Measurements from ENCODE around the gene MIR17HG.
"Not testable (repeated sequence)": the region's sequence is repeated elsewhere in the genome, so short reads cannot be mapped to it uniquely, and the experiment has no call there.

The MIR17HG gene

DNA sequence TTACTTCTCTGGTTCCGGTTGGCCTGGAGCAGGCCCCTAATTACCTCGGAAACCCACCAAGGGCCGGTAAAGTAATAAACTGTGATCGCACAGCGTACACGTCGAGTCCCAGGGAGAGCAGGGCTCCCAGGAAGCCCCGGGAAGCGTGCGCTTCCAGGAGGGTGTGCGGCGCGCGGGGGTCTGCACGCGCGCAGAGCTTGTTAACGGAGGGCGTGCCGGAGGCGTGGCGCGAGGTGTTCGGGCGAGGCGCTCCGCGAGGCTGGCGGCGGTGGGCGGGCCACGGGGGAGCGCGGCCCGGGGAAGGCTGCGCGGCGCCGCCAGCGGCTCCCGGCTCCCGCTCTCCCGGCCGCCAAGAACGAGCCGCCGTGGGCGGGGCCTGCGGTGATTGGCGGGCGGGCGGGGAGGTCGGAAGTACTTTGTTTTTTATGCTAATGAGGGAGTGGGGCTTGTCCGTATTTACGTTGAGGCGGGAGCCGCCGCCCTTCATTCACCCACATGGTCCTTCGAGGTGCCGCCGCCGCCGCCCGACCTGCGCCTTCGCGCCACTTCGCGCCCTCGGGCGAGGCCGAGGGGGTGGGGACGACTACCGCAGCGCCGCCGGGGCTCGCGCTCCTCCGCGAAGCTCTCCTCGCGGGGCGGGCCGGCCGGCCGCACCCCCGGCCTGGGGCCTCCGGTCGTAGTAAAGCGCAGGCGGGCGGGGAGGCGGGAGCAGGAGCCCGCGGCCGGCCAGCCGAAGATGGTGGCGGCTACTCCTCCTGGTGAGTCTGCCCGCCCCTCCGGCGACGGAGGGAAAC, at the start of gene MIR17HG:
MIR17HG (plus strand) TSS at position 486 of the 794 bp plus-strand sequence.
- peak; percentile 90 for DNase-seq

DNA sequence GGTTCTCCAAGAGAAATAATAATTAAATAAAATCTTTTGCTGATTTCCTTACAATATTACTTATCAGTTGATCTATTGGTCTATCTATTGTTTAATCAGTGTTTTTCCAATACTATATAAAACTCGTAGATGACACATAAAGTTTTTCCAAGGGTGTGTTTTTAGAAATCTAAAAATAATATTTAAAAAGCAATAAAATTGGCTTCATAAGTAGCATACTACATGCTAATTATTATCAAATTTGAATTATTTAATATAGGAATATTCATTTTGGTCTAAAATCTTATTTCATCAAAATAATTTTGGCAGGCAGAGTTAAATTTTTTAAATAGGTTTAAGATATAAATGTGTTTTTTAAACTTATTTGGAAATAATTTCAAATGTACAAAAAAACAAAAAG, 49.4 kb upstream of the MIR17HG start:
- DNase-seq = no peak

DNA sequence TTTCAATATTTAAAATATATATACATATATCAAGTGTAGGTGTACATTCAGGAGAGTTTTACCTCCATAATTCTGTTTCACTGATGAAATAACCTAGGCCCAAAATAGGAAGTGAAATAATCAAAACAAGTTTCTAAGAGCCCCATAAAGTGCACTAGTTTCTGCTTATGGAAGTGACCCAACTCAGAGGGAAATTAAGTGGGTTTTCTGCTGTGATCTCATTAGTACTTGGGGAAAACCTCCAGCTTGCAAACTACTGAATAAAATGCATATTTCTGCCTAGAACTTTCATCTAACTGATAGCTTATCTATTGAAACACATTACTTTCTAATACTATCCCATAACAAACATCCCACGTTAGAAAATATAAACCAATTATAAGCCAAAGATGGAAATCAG, 45.4 kb upstream of the MIR17HG start:
- DNase-seq = no peak

DNA sequence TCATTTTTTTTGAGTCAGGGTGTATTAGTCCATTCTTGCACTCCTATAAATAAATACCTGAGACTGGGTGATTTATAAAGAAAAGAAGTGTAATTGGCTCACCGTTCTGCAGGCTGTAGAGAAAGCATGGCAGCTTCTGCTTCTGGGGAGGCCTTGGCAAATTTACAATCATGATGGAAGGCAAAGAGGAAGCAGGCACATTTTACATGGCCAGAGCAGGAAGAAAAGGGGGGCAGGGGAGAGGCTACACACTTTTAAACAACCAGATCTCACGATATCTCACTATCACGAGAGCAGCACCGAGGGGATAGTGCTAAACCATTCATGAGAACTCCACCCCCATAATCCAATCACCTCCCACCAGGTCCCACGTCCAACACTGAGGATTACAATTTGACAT, 44.5 kb upstream of the MIR17HG start:
- no peak for DNase-seq

DNA sequence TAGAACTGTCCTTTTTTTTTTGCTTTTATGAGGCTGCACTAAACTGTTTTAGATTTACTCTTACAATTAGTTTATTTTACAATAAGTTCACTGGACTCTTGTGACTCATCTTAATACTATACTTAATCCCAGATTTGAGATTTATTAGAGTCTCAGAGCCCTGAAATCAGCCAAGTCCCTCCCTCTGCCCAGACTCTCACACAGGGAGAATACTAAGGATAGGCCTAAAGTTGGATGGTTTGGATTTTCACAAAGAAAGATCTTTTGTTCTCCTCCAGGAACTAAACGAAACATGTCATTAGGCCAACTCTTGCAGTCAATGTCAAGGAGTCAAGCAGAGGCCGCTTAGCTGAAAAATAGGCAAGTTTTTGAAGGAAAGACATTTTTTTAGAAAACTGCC, 42.7 kb upstream of the MIR17HG start:
- no peak for DNase-seq

DNA sequence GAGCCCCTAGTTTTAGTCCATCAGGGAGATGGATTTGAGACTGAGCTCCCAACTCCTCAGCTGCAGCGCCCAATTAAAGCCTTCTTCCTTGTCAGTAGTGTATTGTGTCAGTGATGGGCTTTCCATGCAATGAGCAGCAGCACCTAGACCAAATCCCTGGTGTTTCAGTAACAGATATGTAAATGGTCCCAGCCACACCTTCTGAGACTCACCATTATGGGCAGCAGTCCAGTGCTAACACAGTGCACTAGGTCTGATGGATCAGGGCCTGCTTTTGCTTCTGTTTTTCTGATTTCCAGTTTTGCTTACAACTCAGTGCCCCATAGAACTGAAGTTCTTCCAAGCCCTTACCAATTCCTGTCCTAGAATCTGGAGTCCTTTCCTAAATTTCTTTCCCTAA, 41.8 kb upstream of the MIR17HG start:
- no peak for DNase-seq

DNA sequence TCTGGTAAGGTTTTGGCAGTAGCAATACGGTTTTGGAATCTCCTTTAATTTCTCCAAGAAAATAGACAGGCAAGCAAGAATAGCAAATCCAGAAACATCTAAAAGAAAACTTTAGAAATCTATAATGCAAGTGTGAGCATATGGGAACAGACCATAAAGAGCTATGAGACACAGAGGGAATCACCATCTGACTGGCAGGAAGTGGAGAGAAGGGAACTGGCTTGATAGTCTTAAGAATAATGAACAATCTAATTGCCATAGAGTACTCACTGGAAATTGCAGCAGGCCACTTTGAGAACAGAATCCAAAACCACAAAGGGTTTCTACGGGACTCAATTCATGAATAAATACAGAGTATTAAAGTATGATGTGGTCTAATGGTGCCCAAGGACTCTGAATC, 39.6 kb upstream of the MIR17HG start:
- no peak for DNase-seq

DNA sequence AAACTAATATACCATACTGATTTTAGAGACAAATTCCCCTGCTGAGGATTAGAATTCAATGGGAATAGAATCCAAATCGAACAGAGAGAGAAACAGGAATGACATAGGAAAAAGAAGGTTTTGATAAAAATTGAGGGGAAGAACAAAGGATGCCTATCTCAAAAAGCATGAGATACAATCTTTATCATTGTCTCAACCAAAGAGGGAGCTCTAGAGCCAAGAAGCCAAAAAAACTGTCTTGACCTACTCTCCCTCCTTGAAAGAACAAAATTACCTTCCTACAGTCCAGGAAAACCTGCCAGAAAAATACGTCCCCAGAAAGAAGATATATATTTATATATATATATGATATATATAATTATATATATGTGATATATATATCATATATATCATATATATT, 39.2 kb upstream of the MIR17HG start:
- DNase-seq = no peak

DNA sequence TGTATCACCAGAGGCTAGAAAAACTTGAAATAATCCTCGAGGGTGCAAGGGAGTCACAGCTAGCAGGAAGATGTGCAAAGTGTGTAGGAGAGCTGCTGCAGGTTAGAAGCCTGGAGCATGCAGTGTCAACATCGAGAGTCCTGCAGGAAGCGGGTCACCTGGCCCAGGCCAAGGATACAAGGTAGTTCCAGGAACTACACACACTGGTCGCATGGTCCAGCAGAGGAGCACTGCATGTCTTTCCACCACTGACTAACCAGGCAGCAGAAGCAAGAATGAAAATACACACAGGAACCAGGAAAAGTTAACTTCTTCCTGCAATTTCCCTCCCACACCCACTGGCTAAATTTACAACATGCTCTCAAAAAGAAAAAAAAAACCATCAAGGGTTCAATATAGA, 36.0 kb upstream of the MIR17HG start:
- DNase-seq = no peak

DNA sequence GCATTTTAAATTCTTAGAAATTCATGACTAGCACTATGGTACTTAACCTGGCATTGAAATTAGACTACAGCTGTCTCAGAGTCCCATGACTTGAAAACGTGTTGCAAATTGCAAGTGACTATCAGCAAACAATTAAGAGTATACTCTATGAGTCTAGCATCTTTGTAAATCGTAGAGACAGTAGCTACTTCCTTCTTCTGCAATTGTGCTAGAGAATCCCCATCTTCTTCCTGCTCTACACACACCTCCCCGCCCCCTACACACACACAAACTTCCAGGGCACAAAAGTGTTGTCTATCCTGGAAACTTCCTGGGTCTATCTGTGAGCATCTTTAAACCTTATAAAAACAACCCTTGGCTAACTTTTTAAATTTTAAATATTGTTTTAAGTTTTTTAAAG, 35.2 kb upstream of the MIR17HG start:
- no peak for DNase-seq

DNA sequence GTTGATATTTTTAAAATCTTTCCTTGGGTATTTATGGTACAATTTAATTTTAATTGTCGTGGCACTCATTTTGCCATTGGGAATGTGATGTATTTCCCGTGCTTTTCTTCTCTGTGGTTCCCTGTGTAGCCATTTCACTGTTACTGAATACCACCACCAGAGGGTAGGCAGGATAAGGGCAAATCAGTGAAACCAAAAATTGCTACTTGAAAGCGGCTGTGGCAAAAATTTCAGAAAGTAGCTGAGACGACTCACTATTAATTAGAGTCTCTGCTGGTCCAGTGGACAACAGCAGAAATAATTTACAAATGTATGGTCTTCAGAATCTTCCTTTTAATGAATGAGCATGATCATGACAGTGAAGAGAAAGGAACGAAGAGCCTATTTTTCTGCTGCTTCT, 34.4 kb upstream of the MIR17HG start:
- no peak for DNase-seq

DNA sequence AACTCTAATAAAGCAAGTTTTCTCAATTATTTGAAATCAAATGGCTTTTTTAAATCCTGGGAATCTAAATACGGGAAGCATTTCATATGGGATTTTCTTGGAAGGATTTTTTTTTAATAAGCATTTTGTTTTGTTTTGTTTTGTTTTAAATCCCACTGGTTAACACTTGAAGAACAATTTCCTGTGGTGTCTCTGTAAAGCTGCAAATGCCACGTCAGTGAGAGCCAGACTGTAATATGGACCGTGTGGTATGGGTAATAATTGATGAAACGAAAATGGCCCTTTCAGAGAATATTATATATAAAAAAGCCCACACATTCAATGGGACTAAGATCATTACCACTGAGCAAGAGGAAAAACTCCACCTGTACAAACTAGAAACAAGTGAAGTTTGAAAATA, 33.9 kb upstream of the MIR17HG start:
- DNase-seq = no peak

DNA sequence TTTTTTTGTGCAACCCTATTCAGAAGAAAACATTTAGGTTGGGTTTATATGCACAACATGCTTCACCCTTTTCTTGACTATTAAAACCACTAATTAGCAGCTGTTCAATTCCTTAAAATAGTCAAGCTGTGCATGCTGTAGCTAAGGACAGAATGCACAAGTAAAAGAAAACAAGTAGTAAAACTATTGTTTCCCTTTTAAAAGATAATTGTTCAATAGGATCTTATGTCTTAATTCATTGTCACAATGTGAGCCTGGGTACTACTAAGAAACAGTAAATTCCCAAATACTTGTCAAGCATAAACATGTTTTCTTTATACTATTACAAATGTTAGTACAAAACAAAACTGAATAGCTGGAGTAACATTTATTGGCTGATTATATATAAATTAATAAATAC, 32.6 kb upstream of the MIR17HG start:
- no peak for DNase-seq

DNA sequence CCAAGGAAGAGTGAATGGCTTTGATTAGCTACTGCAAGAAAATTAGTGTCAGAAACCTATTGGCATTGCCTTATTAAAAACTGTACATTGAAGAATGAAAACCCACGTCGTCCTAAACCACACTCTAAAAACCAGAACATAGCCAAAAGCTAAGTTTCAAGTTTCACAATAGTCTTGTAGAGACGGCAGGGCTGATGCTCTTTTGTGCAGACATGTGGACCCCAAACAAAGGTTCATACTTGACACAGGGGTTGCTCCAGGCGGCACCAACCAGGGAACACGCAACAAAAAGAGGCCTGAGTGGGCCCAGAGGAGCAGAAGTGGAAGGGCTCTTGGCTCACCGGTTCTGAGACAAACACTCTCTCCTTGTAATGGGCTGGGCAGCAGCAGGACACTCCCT, 28.6 kb upstream of the MIR17HG start:
- no peak for DNase-seq

DNA sequence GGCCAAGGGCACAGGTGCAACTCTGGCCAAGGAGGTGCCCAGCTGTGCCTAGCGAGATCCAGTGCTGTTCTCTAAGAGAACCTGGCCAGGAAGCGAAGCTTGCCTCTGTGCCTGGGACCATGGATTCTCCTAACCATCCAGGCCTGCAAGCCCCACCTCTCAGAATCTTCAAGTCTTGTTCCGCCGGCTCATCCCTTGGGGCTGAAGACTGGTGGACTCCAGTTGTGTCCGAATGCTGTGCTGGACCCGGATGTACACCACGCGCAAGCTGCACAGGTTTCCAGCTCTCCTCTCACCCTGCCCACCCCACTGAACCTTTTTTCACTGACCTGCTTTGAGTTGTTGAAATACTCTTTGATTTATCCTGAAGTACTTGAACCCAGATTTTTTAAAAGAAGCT, 27.5 kb upstream of the MIR17HG start:
- no peak for DNase-seq

DNA sequence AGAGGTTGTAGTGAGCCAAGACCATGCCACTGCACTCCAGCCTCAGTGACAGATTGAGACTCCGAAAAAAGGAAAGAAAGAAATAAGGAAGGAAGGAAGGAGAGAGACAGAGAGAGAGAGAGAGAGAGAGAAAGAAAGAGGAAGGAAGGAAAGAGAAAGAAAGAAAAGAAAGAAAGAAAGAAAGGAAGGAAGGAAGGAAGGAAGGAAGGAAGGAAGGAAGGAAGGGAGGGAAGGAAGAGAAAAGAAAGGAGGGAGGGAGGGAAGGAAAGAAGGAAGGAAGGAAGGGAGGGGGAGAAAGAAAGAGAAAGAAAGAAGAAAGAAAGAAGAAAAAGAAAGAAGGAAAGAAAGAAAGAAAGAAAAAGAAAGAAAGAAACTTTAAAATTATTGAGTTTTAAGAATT, 26.5 kb upstream of the MIR17HG start:
- DNase-seq = not testable (repeated sequence)

DNA sequence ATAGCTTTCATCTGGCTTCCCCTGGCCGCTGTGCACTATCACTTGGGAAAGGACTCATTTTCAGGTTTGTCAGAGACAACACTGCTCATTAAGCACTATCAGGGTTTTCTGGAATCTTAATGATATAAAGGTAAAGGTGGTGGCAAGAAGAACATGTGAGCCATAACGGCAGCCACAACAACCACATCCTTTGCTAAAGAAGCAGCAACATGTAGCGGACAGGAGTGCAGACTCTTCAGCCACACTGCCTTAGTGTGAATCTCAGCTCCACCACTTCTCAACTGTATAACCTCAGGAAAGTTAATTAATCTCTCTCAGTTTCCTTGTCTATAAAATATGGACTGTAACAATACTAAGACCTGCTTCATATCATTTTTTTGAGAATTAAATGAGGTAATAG, 24.1 kb upstream of the MIR17HG start:
- no peak for DNase-seq

DNA sequence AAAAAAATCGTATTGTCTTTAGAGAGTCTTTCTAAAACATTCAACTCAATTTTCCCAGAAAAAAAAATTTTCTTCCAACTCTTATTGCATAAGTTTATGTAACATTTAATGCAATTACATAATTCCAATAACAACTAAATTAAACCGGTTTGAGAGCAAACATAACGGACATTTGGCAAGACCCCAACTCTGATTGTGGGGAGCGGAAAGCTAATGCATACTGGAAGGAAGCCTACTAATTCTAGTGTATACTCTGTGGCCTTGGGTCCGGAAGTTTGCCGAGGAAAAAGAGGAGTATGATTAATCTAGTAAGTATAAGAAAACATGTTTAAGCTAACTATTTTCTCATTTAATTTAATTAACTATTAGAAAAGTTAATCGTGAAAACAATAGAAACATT, 21.3 kb upstream of the MIR17HG start:
- no peak for DNase-seq

DNA sequence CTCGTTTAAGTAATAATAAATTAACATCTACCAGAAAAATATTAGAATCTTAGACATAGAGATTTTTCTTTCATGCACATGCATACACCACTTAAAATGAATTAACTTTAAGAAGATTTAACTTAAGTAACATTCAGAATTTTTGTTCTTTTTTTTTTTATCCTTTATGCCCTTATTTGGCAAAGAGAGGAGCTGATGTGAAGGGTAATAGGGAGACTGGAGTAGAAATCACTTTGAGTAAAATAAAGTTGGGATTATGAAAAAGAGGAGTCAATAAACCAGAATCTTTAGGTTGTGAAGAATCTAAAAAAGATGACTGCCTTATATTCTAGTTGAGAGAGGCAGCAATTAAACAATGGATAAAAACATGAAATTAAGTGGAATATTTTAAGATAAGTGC, 18.8 kb upstream of the MIR17HG start:
- DNase-seq = no peak

DNA sequence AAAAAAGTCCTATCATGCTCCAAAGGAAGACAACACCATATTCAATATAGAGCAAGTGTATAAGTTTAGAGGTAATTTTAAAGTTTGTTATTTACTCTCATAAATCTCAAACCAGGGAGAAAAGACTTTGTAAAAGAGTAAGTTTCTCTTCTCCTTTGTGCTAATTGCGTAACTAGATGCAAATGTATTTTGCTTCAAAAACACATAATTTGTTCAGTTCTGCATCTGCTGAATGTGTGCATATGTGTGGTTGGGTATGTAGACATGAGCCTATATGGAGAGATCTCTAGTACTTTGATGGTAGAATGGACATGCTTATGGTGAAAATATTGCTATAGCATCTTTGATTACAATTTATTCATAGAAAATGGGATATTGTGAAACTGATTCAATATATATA, 17.8 kb upstream of the MIR17HG start:
- DNase-seq = no peak

DNA sequence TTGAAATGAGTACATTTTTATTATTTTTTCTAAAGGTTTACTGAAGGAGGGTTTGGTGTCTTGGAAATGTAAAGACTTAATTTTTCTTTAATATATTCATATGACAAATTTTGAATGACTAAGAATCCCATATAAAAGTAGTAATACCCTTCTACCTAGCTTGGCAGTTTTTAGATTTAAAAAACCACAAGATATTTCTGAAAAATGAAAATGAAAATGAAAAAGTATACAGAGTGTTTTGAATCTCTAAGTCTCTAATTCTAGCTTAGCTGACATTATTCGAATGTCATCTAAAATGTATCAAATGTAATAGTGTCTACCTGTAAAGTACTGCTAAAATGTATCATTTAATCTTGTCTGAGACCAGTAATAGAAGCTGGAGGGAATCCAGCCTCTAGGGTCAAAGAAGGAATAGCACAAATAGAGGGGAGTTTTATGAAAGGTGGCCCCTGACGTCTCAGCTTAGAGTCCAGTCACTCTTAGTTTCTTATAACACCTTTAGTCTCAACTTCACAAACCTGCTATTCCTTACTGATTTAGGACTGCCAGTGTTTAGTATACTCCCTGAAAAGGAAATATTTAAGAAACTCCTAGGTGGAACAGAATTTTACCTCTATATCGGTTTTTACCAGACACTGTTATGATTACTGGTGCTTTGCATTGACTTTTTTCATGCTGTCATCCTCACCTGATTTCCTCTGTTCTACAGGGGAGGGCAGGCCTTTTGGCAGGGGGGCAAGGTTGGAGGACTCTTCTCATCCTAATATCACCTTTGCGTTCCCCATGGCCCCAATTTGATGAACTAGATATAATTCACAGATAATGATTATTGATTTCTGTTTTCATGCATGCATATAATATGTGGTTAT, 16.2 kb upstream of the MIR17HG start:
- no peak for DNase-seq

DNA sequence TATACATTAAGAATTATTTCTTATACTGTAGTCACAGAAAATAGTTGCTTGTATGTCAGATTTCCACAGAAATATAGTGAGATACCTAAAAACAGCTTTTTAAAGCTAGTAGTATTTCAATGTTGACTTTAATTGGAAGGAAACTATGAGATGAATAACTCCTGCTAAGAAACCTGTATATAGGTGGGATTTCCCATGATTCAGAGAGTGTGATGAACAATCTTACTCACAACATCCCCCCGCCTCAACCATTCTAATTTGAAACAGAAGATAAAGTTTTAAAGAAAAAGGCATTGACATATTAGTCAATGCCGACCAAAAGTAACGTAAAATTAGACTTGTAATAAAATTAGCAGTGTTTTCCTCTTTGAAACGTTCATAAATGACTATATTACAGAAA, 1.4 kb upstream of the MIR17HG start:
- no peak for DNase-seq

DNA sequence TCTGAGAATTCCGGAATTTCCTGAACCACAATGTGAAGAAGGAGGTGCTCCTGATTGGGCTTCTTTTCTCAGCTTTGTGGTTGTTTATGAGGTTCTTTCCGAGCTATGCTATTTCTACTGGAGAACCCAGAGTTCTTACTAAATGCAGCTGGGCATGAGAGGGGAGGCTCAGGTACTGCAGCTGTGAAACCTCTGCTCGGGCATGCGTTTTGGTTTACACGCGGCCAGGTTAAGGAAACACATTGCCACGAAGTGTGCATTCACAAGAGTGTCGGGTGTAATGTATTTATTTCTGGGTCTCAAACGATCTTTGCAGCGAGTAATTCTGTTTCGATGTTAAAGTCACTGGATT, 661 bp upstream of the MIR17HG start:
- no peak for DNase-seq
